Measurements from ENCODE around the gene CXCR5. TPM values are rescaled to one million over a fixed set of nuclear protein-coding genes. Genes with fewer than 3 reads are reported as not detected.

The CXCR5 gene
- total RNA-seq, 1 donor from 2014 or later: 0.09 TPM

GRCh38 chr11:118908901-118909618 lies 25.4 kb downstream of the CXCR5 start:
- peaks cover 72% of the 10 kb centered on the region for H3K4me1 ChIP-seq
- DNase-seq: peak; percentile 75
- peak overlapping the region; percentile 90 for H3K27ac ChIP-seq
- intact Hi-C loops (cut with DNase I): no loop called here
- H3K9me3 ChIP-seq: no peaks in the 10 kb centered on the region
- H3K4me3 ChIP-seq: peak overlapping the region; percentile 53
- H3K27me3 ChIP-seq (ENCODE audit: low read depth): no peaks in the 10 kb centered on the region
- ATAC-seq: peak; percentile 4 to 26
- TF ChIP-seq CTCF (IDR thresholded peaks at IDR 0.05): no peak
- H3K36me3 ChIP-seq: peaks cover 43% of the 10 kb centered on the region

- Histone ChIP-seq H3K4me1 (peaks cover 79% of the 10 kb centered on the region), H3K36me3 (peaks cover 36% of the 10 kb centered on the region), H3K27ac (peak overlapping the region; percentile 90), H3K9me3 (no peaks in the 10 kb centered on the region), H3K4me3 (peak overlapping the region; percentile 53), H3K27me3 (ENCODE audit: low read depth) (no peaks in the 10 kb centered on the region)
- no peak for TF ChIP-seq CTCF (IDR thresholded peaks at IDR 0.05)
- ATAC-seq: no peak
- DNase-seq: no peak
- intact Hi-C loops (cut with DNase I): no loop called here
These were observed 26.1 kb downstream of the CXCR5 start for GRCh38 chr11:118909619-118910308.

- Histone ChIP-seq H3K4me3 (peak overlapping the region; percentile 53), H3K27me3 (ENCODE audit: low read depth) (no peaks in the 10 kb centered on the region), H3K9me3 (no peaks in the 10 kb centered on the region), H3K4me1 (peaks cover 87% of the 10 kb centered on the region), H3K36me3 (peaks cover 28% of the 10 kb centered on the region), H3K27ac (peak overlapping the region; percentile 90)
- no peak for TF ChIP-seq CTCF (IDR thresholded peaks at IDR 0.05)
- intact Hi-C loops (cut with DNase I): no loop called here
- DNase-seq (peak; percentile 87), ATAC-seq (peak; percentile 66 to 75)
These were observed 26.8 kb downstream of the CXCR5 start for GRCh38 chr11:118910309-118911112.

GRCh38 chr11:118911113-118911879 lies 27.6 kb downstream of the CXCR5 start:
- Histone ChIP-seq H3K27ac (peak overlapping the region; percentile 90), H3K4me3 (peak overlapping the region; percentile 53), H3K36me3 (peaks cover 20% of the 10 kb centered on the region), H3K9me3 (no peaks in the 10 kb centered on the region), H3K4me1 (peaks cover 95% of the 10 kb centered on the region), H3K27me3 (ENCODE audit: low read depth) (no peaks in the 10 kb centered on the region)
- DNase-seq (no peak), ATAC-seq (peak in 1 of 2 donors; percentile 2)
- intact Hi-C loops (cut with DNase I): no loop called here
- no peak for TF ChIP-seq CTCF (IDR thresholded peaks at IDR 0.05)
